Medulla oblongata (tissue), 1 donor: ENCODE results near the gene MTMR11.

ENCODE experiments used
- DNase-seq: peaks from one replicate; pipeline ENCODE4 v3.0.0-alpha.2; 2015; ENCODE audit errors: extremely low spot score

MTMR11 gene

DNA sequence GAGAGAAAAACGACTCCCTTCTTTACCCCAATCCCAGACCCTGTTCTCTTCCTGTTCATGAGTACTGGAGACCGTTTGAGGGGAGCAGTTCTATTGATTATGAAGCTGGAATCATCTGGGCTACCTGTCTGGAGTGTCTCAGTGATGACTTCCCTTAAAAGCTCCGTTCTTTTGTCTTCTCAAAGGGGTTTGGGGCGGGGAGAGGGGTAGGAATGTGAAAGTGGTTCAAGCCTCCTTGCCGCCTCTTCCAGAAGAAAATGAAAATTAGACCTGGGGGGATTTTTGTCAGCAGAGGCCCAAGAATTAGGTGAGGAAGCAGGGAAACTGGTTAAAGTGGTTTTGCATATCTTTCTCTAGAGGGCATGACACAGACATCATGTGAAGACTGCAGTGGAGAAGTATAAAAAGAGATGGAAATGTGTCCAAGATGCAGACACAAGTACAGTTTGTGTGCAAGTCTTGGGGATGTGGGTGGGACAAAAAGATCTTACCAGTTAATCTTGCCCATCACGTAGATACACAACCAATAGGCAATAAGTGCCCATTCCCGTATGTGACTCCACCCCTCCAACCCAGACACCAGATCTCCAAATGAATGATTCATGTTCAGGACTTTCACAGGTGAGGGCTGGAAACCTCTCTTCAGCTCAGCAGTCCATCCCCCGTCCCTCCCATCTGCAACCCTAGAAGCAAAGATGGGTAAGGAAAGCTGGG, 470 bp upstream of the MTMR11 start:
- DNase-seq: no peak

DNA sequence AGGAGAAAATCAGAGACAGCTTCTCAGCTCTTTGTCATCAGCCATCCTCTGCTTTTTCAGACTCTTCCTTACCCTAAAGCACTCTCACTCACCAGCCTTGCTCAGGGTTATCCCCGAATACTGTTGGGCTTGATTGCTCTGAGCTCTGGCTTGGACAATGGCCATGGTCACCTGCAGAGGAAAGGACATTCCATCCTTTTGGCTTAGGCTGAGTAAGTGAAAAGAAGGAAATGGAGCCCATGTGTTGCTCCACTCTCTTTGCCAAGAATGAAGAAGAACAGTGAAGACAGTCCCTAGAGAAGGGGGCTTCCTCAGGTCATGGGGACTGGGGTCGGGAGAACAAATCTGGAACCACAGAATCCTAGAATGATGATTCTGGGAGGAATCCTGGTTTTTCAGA, 2.3 kb downstream of the MTMR11 start:
- peak; percentile 1 for DNase-seq

DNA sequence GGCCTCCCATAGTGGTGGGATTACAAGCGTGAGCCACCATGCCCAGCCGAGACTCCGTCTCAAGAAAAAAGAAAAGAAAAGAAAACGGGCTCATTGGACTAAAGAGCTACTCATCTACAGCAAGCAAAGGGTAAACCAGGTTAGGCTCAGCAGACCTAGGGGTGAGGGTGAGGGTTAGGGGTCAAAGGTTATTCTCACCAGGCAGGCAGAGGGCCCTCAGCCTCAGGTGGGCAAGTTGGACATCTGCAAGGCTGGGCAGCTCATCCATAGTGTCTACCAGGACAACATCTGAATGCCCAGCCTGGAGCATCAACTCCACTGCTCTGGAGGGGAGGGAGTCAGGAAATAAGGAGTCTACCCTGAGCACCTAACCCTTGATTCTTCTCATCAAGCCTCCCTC, 3.5 kb downstream of the MTMR11 start:
- DNase-seq: no peak

DNA sequence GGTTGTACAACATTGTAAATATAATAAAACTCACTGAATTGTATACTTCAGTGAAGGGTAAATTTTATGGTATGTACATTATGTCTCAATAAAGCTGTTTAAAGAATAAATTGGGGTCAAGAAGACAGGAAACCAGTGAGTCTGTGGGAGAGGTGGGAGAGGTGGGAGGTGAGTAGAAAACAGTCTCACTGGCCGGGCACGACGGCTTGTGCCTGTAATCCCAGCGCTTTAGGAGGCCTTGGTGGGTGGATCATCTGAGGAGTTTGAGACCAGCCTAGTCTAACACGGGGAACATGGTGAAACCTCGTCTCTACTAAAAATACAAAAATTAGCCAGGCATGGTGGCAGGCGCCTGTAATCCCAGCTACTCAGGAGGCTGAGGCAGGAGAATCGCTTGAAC, 4.2 kb downstream of the MTMR11 start:
- DNase-seq: no peak

DNA sequence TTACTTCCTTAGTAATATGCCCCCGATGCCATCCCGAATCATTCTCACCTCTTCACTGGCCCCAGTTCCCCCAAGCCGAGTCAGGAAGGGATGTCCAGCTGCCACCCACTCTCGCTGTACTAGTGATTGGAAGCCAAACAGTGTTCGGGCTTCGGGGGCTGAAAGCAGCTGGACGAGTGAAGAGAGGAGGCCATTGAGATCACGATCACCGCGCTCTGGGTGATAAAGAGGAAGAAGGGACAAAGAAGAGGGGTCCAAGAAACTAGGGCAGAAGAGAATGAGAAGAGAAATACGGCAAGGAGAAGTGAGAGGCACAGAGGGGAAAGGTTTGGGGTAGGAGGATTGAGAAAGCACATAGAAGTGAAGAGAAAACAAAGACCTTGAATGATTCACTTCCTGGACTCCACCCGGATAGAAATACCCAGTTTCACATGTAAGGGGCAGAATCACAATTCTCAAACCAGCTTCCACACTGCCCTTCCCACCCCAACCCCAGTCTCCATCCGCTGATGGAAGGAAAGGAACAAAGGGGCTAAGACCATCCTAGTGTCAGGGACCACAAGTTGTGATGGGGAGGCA, 5.4 kb downstream of the MTMR11 start:
- no peak for DNase-seq

DNA sequence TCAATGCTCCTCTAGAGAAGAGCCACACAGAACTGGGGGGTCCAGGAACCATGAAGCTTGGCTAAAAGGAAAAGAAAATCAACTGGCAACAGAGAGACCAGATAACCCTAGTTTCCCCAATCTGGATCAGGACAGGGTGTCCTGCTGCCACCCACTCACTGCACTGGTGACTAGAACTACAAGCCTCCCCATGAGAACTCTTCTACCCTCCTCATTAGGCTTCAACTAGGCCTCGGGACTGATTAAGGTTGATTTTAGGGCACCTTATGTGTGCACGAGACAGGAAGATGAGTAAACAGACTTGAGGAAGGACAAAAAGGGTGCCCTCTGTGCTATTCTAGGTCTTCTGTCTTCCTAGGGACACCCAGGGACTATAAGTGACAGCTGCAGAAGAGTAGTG, 6.8 kb downstream of the MTMR11 start:
- DNase-seq: no peak

DNA sequence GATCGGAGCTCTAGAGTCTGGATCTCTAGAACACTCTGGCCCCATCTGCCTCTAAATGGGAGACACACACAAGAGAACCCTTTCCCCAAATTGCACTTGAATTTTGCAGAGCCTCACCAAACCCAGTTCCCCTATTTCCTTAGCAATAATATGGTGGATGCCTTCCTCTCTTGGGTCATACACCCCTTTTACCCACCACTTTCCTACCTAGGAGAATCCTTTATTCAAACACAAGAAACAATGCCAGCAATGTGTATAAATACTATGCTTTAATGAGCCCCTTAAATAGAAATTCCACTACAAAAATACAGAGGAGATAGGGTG, 8.3 kb downstream of the MTMR11 start:
- DNase-seq: no peak

DNA sequence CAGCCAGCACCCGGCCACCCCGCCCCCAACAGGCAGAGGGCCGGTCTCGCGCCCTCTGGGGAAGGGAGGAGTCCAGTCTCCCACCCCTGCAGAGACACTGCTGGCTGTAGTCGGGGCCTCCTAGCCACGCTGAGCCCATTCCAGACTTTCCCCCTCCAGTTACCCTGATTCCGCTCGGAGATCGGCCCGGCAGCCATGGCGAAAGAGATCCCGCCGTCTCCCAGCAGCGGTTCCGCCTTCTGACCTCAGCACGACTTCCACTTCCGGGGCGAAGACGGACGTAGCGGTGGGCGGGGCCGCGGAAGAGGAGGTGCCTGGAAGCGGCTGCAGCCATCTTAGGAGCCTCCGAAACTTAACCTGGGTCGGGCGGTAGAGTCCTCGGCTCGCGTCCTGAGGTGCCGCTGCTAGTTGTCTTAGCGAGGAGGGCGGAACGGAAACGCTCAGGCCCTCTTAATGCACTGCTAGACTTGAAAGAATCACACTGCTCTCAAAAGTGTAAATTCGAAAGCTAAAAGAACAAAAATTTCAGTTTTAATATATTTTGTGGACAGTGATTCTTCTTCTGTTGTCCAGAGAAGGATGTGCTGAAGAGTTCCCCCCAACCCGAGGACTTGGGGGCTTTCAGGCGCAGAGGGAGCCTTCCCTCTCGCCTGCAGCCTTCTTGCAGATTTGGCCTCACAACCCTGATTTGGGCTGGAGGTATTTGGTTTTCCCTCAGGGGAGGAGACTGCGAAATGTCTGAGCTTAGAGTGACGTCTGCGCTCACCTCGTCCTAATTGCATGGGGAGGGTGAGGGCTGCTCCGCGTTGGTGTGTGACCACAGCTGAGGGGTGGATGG, 8.9 kb downstream of the MTMR11 start, which contains the start of gene SF3B4:
Gene SF3B4 (minus strand): TSS at position 241 of the 838 bp plus-strand sequence. CDS start 44 bp downstream, at position 197.
- DNase-seq: peak; percentile 96

DNA sequence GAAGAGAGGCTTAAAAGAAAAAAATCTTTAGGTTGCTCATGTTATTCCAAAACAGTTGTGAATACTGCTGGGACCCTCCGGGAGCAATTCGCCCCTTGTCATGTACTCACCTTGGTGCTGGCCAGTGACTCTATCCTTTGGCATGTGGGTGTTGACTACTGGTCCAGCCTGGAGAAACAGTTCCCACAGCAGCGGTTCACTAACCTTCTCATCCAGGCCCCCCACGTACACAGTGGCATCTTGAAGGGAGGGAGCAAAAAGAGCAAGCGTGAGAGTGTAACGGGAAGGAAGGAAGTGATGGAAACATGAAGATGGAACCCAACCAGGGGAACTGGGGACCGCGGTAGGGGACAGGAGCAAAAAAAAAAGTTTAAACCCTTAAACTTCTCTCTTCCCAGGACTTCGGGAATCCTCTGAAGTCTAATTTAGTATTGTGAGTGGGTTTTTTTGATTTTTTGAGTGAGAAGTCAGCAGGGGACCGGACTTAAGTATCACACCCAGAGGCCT, 9.6 kb downstream of the MTMR11 start:
- no peak for DNase-seq

DNA sequence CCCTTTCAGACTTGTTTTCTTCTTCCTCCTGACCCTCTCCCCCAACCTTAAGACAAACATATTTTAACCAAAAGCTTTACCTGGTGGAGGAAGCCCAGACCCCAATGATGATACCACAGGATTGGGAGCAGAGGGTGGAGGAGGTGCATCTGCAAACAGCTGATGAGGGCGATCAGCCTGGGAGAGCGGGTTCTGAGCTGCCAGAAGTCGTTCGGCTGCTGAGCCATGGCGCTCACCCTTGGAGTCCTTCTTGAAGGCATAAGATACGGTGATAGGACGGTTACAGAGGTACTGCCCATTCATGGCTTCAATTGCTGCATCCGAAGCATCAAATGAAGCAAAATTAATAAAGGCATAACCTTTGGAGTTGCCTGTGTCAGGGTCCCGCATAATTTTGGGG, 10.4 kb downstream of the MTMR11 start:
- DNase-seq: no peak

DNA sequence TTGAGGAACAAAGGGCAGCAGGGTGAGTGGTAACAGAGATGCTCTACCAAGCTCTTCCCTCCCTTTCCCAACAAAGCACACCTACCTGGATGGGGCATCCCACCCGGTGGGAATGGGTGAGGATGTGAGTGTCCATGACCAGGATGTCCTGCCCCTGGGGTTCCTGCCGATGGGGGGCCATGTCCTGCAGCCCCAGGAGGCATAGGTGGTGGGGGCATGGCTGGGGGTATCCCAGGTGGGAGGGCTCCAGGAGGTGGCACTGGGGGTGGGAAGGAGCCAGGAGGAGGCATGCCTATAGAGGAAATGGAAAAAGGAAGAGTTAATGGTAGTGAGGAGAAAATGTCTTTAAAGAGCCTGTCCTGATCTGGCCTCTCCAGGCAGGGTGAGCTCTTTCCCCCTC, 10.9 kb downstream of the MTMR11 start:
- DNase-seq: no peak

DNA sequence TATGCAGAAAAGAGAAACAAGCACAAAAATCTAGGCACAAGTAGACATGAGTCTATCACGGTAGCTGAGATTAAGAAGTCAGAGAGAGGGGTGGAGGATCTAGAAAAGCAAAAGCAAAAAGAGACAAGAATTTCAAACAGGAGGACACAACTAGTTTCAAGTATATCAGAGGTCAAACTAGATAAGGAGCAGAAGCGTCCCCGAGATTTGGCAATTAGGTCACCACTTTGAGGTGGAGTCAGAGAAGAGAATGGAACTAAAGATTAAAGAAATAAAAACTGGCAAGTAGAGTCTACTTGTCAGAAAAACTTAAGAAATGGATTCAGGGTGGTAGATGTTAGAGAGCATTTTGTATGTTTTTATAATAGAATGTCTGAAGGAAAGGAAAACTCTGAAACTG, 11.3 kb downstream of the MTMR11 start:
- DNase-seq: no peak

DNA sequence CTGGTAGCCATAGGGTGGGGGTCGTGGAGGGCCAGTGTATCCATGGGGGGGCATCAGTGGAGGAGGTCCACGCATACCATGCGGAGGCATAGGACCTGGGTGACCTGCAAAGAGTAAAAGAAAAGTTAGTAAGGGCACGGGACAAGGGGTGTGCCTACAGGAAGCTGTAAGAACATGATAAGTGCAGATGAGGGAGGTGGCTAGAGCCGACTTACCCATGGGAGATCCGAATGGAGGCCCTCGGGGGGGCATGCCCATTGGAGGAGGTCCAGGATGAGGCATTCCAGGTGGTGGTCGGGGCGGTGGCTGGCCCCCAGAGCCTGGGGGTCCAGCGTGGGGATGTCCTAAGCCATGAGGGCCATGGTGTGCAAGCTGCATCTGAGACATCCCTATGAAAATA, 13.1 kb downstream of the MTMR11 start:
- no peak for DNase-seq

DNA sequence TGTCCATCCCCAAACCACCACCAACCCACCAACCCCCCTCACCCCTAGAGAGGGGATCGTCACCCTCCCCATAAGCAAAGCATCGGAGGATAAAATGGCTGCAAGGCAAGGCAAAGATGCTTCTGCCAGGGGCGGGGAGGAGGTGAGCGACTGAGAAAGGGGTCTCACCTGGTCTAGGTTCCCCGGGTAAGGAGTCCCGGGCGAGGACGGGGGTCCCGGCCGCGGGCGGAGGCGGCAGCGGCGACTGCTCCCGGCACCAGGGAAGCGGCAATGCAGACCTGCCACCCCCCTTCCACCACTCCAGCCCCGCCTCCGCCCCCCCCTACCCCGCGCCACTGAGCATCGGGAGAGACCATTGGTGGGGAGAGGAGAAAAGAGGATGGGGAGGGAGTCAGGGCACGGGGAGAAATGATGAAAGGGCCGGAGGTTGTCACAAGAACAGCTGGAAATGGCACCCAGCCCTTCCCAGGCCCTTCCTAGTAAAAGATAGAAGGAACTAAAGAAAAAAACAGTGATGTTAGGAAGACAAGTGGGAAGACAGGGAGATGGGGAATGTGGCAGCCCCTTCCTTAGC, 19.0 kb downstream of the MTMR11 start, which contains the start of gene SV2A:
Gene SV2A (minus strand): TSS at position 274 of the 574 bp plus-strand sequence. CDS start 4,004 bp downstream, outside the sequence.
- peak; percentile 72 for DNase-seq

DNA sequence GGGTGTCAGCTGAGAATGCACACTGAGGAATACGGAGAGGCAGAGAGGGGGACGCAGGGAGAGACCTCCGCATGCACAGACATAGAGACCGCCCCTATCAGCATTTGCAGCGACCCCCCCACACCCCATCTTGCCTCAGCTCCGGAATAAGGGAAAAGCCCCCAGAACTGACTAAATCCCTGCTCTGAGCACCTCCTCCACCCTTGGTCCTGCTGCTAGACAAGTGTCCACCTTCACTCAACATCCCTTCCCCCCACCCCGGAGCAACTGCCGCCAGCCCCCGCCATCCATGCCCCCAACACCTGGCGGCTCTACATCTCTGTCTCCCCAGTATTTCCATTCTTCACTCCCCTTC, 19.8 kb downstream of the MTMR11 start:
- DNase-seq: no peak

DNA sequence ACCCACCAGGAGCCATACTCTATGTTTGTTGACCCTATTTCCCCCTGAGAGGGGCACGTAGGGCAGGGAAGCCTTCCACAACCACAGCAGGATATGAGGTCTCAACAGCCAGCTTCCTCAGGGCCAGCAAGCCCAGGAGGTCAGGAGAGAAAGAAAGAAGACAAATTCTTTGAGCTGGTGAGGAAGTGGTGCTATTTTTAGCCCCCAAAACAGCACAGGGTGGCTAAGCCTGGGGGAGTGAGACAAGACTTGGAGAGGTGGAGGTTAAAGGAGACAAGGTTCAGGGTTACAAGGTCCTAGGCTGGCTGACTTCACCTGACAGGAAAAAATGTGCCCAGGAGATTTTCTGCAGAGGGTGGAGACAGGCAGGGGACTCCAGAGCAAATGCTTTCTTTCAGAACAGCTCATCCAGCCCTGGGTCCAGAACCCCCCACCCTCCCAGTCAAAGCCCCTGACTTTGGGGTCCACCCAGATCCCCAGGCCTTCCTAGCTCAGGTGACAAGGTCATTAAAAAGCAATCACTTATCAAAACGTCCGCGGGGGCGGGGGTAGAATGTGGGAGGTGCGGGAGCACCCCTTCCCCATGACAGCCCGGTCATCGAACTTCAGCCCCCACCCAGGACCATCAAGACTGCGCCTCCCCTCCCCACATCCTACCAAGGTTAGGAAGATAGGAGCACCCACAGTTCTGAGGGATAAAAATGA, 20.3 kb downstream of the MTMR11 start:
- no peak for DNase-seq

DNA sequence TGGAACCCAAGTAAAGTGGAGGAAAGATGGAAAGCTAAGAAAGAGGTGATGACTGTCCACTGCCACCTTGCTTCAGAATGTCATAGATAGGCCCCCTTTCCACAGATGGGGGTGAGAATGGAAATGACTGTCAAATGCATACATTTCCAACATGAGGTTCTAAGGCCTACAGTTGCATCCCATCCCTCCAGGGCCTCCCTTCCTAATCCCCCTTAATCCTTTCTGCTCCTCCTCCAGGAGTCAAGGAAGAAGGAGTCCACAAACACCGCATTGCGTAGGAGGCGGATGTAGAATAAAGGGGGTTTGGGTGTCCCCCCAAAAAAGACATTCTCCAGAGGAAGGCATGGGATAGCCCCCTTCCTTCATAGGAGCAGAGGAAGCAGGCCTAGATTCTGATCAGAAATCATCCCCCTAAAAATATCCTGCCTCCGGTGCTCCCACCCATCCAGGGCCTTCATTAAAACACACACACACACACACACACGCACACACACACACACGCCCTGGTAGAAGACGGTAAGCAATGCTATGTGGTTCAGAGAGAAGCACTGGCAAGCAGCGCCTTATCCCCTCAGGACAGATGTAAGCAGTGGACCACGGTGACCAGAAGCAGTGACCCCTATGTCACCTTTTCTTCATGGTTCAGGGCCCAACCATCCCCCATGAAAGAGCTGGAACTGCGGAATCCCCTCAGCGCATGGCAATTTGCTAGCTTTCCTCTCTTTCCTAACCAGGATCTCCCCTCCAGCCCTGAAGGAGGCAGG, 21.1 kb downstream of the MTMR11 start:
- DNase-seq: no peak

DNA sequence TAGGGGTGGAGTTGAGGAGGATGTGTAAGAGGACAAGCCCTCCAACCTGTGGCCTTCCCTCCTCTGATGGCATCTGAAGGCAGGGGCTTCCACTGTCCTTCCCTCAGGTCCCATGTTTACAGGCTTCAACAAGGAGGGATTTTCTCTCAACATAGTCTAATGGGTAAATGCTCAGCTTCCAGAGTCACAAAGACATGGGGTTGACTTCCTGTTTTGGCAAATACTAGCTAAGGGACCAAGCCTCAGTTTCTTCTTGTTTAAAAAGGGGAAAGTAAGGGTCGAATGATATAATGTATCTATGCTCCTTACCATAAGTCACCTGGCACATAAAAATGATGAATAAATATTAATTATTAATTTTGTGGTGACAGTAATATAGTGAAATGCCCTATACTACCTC, 22.1 kb downstream of the MTMR11 start:
- no peak for DNase-seq

DNA sequence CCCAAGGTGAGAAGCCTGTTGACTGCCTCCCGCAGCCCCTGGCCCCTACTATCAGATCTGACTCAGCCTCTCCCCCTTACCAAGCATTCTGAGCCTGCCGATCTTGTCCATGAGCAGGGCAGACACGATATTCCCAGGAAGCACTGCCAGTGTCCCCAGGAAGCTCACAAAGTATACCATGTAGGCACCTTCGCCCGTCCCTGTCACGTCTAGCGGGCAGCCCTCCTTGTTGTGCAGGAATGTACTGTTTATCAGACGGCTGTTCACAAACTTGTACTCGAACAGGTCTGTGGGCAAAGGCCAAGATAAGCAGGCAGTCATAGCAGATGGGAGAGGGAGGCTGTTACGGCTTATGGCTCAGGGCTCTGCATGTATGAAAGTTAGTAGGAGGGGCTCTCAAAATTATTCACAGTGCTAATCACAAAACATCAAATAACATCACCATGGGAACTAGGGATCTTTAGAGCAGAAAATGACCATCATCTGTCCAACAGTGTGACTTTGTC, 30.1 kb downstream of the MTMR11 start:
- no peak for DNase-seq

DNA sequence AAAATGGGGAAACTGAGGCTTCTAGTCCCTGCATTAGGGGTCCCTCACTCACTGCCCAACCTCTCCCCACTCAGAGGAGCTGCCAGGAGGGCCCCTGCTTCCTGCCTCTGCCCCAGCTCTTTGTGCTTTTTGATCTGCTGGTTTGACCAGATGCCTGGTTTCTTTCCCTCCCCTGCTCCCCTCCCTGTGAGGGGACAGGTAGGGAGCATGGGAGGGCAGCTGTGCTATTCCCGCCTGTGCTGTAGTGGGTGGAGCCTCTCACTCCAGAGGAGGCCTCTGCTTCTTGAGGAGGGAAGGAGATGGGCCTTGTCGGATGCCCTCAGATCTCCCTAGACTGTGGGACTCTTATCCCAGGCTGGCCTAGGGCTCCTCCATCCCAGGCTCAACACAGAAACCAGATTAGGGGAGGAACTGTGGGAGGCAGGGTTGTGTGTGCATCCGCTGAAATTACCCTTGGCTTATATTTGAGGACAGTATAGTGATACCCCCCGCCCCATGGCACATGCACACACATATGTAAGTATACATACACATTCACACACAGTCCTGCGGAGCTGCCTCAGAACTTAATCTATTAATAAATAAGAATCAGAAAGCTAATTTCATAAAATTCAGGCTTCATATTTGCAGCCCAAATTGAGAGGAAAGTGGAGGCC, 32.7 kb downstream of the MTMR11 start:
- no peak for DNase-seq
